Prostate gland (tissue), 2 donors: Measurements from ENCODE around the gene ZAP70.

Experiments
- POLR2A ChIP-seq: fragments of 450-650 bp; IDR thresholded peaks from one replicate; pipeline ENCODE4 v1.6.1; 2016; ENCODE audit warnings: antibody characterized with exemption, mild to moderate bottlenecking
- POLR2AphosphoS5 ChIP-seq: sonication (generic); formaldehyde crosslinking; IDR thresholded peaks from one replicate; pipeline ENCODE4 v1.6.1; 2017; ENCODE audit warnings: antibody characterized with exemption
- TF ChIP-seq, protein P1 (sequence below), 4 experiments: fragments of 200-600 bp in 2 of 4; fragments of 450-650 bp in 2 of 4; sonication (generic) in 2 of 4; IDR thresholded peaks; 1 replicate in 3 of 4; 2 replicates in 1 of 4; pipeline ENCODE4 v1.5.1; 2016 to 2019; ENCODE audit warnings: antibody characterized with exemption in 4 of 4, mild to moderate bottlenecking in 2 of 4, moderate library complexity in 2 of 4

DNA sequence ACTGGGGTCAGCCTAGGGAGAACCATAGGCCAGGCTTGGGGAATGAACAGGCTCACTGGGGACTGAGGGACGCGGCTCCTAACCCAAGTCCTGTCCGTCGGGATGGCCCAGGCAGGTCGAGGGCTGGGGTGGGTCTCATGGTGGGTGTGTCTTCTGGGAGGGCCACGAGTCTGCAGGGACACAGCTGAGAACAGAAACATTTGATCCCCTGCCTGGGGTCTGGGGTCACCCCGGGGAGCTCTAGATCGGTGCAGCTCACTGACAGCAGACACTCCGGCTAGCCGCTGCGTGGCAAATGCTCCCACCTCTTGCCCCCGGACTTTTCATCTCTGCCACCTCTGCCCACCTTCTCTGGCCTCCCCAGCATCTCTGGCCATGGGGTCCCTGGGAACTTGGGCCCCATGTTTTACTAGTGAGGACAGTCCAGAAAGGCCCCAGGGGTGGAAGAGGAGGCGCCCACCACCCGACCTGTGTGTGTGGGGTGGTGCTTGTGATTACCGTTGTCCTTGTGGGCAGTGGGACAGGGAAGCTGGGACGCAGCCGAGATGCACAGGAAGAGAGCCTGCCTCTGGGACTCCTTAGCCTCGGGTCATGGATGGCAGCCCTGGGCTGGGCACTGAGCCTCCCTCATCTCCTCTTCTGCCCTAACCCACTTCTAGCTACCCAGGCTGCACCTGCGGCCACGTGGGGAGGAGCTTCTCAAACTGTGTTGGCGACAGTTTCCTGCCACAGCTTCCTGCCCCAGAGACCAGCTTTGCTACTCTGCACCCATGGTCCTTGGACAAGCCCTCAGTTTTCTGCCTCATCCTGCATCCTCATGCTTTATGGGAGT is 4.9 kb downstream of the ZAP70 start:
- TF ChIP-seq, protein P1, sequence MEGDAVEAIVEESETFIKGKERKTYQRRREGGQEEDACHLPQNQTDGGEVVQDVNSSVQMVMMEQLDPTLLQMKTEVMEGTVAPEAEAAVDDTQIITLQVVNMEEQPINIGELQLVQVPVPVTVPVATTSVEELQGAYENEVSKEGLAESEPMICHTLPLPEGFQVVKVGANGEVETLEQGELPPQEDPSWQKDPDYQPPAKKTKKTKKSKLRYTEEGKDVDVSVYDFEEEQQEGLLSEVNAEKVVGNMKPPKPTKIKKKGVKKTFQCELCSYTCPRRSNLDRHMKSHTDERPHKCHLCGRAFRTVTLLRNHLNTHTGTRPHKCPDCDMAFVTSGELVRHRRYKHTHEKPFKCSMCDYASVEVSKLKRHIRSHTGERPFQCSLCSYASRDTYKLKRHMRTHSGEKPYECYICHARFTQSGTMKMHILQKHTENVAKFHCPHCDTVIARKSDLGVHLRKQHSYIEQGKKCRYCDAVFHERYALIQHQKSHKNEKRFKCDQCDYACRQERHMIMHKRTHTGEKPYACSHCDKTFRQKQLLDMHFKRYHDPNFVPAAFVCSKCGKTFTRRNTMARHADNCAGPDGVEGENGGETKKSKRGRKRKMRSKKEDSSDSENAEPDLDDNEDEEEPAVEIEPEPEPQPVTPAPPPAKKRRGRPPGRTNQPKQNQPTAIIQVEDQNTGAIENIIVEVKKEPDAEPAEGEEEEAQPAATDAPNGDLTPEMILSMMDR (IDR thresholded peaks at IDR 0.05): no peak
- TF ChIP-seq POLR2AphosphoS5 (no peak), POLR2A (no peak)
